Keratinocyte (primary cell): Measurements from ENCODE around the gene UBFD1. TPM values are rescaled to one million over a fixed set of nuclear protein-coding genes. Genes with fewer than 3 reads are reported as not detected.

Experiments used
- DNase-seq: peaks from one replicate; pipeline ENCODE4 v3.0.0-alpha.2; 2011; ENCODE audit warnings: low read depth, missing footprints, low spot score
- FAIRE-seq: peaks from 2 replicates; lab custom pipeline; 2011; peaks lifted over from hg19 to GRCh38; lab: Jason Lieb, UNC
- H2AFZ ChIP-seq: 2 replicates; pipeline ENCODE4 v1.6.0; 2012; ENCODE audit warnings: low read length, control low read depth, inconsistent platforms; ENCODE audit not compliant: control insufficient read depth
- H3K27ac ChIP-seq: 2 replicates; pipeline ENCODE4 v1.5.1; 2011; ENCODE audit warnings: low read length; ENCODE audit not compliant: control insufficient read depth, insufficient read depth
- H3K27me3 ChIP-seq: 3 replicates; pipeline ENCODE4 v1.6.0; 2011; ENCODE audit warnings: low read length; ENCODE audit not compliant: control insufficient read depth, insufficient read depth; ENCODE audit errors: extremely low read depth
- H3K36me3 ChIP-seq, 2 experiments: 2 replicates in 1 of 2; 3 replicates in 1 of 2; pipeline ENCODE4 v1.5.1; 2011; ENCODE audit warnings: low read length in 2 of 2, mild to moderate bottlenecking in 1 of 2; ENCODE audit not compliant: control insufficient read depth in 2 of 2, insufficient read depth in 2 of 2; ENCODE audit errors: extremely low read depth in 1 of 2
- H3K4me1 ChIP-seq: 3 replicates; pipeline ENCODE4 v1.5.1; 2011; ENCODE audit warnings: low read length; ENCODE audit not compliant: control insufficient read depth, insufficient read depth; ENCODE audit errors: extremely low read depth
- H3K4me2 ChIP-seq: 3 replicates; pipeline ENCODE4 v1.6.0; 2011; ENCODE audit warnings: low read depth, low read length; ENCODE audit not compliant: control insufficient read depth, insufficient read depth; ENCODE audit errors: extremely low read depth
- H3K4me3 ChIP-seq, 3 experiments: fragments of 200-600 bp in 1 of 3; sonication (generic) in 1 of 3; 2 replicates in 2 of 3; 3 replicates in 1 of 3; pipeline ENCODE4 v1.5.1; 2011 to 2016; ENCODE audit warnings: low read length in 3 of 3, mild to moderate bottlenecking in 3 of 3, control low read depth in 2 of 3, inconsistent platforms in 1 of 3, low read depth in 1 of 3, mixed read lengths in 1 of 3, mixed run types in 1 of 3, moderate library complexity in 1 of 3; ENCODE audit not compliant: control insufficient read depth in 2 of 3, insufficient read depth in 2 of 3; ENCODE audit errors: extremely low read depth in 1 of 3
- H3K79me2 ChIP-seq: 2 replicates; pipeline ENCODE4 v1.6.0; 2012; ENCODE audit warnings: low read length; ENCODE audit not compliant: control insufficient read depth, insufficient read depth
- H3K9ac ChIP-seq: 3 replicates; pipeline ENCODE4 v1.6.0; 2011; ENCODE audit warnings: low read length; ENCODE audit not compliant: control insufficient read depth, insufficient read depth; ENCODE audit errors: extremely low read depth
- H3K9me1 ChIP-seq: 3 replicates; pipeline ENCODE4 v1.6.0; 2011; ENCODE audit warnings: low read length; ENCODE audit not compliant: control insufficient read depth, insufficient read depth; ENCODE audit errors: extremely low read depth
- H3K9me3 ChIP-seq: 2 replicates; pipeline ENCODE4 v1.5.1; 2012; ENCODE audit warnings: low read depth, low read length; ENCODE audit not compliant: control insufficient read depth
- H4K20me1 ChIP-seq: 3 replicates; pipeline ENCODE4 v1.6.0; 2011; ENCODE audit warnings: low read length; ENCODE audit not compliant: control insufficient read depth, insufficient read depth; ENCODE audit errors: extremely low read depth
- CTCF ChIP-seq, 3 experiments: IDR thresholded peaks in 1 of 3; conservative IDR thresholded peaks in 1 of 3; optimal IDR thresholded peaks in 1 of 3; 2 replicates in 2 of 3; 3 replicates in 1 of 3; pipeline versions ENCODE3 to v1.5.1; 2011; ENCODE audit warnings: low read length in 3 of 3, mild to moderate bottlenecking in 3 of 3, moderate library complexity in 2 of 3, control low read depth in 1 of 3, inconsistent platforms in 1 of 3; ENCODE audit not compliant: insufficient read depth in 2 of 3; ENCODE audit errors: extremely low read depth in 1 of 3
- EZH2 ChIP-seq: IDR thresholded peaks from one replicate; pipeline ENCODE4 v1.6.1; 2012; ENCODE audit warnings: inconsistent platforms, mild to moderate bottlenecking, low read length, moderate library complexity
- dilution Hi-C: fragments of 300-500 bp; cut with MboI; formaldehyde crosslinking; loops from one replicate; pipeline ENCODE4 v1.7.0; 2020; ENCODE audit warnings: low sequenced_read_pairs; ENCODE audit not compliant: extremely low pct_ligation_motif_present
- polyA plus RNA-seq, 5 experiments: library from polyadenylated mRNA; depleted of rRNA in 3 of 5; stranded (reverse) in 3 of 5; stranded (forward) in 1 of 5; unstranded in 1 of 5; fragments of >200 nt; gene quantifications; 1 replicate in 1 of 5; 2 replicates in 3 of 5; 3 replicates in 1 of 5; pipeline versions ENCODE4 v1.2.1 to v1.2.3, GENCODE V29; 2011 to 2012; ENCODE audit warnings: missing spikeins in 2 of 5, low read depth in 1 of 5, low replicate concordance in 1 of 5

Gene UBFD1
- polyA plus RNA-seq, 1 donor (not counting 4 experiments of a cell fraction or from before 2014, with no cell fraction given), result 36.3 TPM

- no peaks in the 10 kb centered on the region for H3K9me1 ChIP-seq
- H3K4me2 ChIP-seq, result no peak overlapping the region
- dilution Hi-C loops, result no loop called here
- H2AFZ ChIP-seq, result no peak overlapping the region
- no peak overlapping the region for H3K9ac ChIP-seq
- no peak for TF ChIP-seq EZH2
- TF ChIP-seq CTCF (optimal IDR thresholded peaks at IDR 0.05 in 1 of 3, IDR thresholded peaks at IDR 0.05 in 1 of 3, conservative IDR thresholded peaks at IDR 0.05 in 1 of 3; ENCODE audit: extremely low read depth in 1 of 3, insufficient read depth in 2 of 3, low read length in 3 of 3), result no peak
- H3K9me3 ChIP-seq, result no peaks in the 10 kb centered on the region
- no peaks in the 10 kb centered on the region for H3K4me1 ChIP-seq
- H3K27me3 ChIP-seq, result no peaks in the 10 kb centered on the region
- H4K20me1 ChIP-seq, result no peaks in the 10 kb centered on the region
- peaks cover 0 to 4% of the 10 kb centered on the region in 2 experiments for H3K36me3 ChIP-seq
- H3K4me3 ChIP-seq, result no peak overlapping the region
- H3K27ac ChIP-seq, result no peak overlapping the region
- FAIRE-seq, result no peak
- no peaks in the 10 kb centered on the region for H3K79me2 ChIP-seq
- DNase-seq, result no peak
Measured at GRCh38 chr16:23516366-23517137, 41.0 kb upstream of the UBFD1 start.

GRCh38 chr16:23518435-23518891, 39.1 kb upstream of the UBFD1 start:
- Histone ChIP-seq H3K9me1 (no peaks in the 10 kb centered on the region), H4K20me1 (no peaks in the 10 kb centered on the region), H3K4me1 (no peaks in the 10 kb centered on the region), H3K79me2 (no peaks in the 10 kb centered on the region), H3K27ac (no peak overlapping the region), H3K9ac (no peak overlapping the region), H3K4me2 (no peak overlapping the region), H3K4me3 (no peak overlapping the region), H3K27me3 (no peaks in the 10 kb centered on the region), H3K9me3 (no peaks in the 10 kb centered on the region), H2AFZ (no peak overlapping the region), H3K36me3 (peaks cover 9% of the 10 kb centered on the region in 2 experiments)
- TF ChIP-seq CTCF (optimal IDR thresholded peaks at IDR 0.05 in 1 of 3, IDR thresholded peaks at IDR 0.05 in 1 of 3, conservative IDR thresholded peaks at IDR 0.05 in 1 of 3; ENCODE audit: extremely low read depth in 1 of 3, insufficient read depth in 2 of 3, low read length in 3 of 3), result no peak
- no peak for TF ChIP-seq EZH2
- DNase-seq, result no peak
- no peak for FAIRE-seq
- dilution Hi-C loops, result no loop called here
